HepG2 (cell line): ENCODE measurements around the gene RABGGTA. TPM values are rescaled to one million over a fixed set of nuclear protein-coding genes. Genes with fewer than 3 reads are reported as not detected.

Source experiments
- ATM ChIP-seq: fragments of 450-650 bp; IDR thresholded peaks from 2 replicates; pipeline ENCODE4 v1.7.1; 2017; ENCODE audit warnings: mild to moderate bottlenecking, borderline replicate concordance
- HDAC6 ChIP-seq: fragments of 200-600 bp; sonication (generic); IDR thresholded peaks from 2 replicates; pipeline ENCODE4 v1.7.0; 2017; ENCODE audit warnings: mild to moderate bottlenecking, antibody characterized with exemption, low read length, low read depth
- NFYB ChIP-seq: sonication (generic); formaldehyde crosslinking; IDR thresholded peaks from 2 replicates; pipeline ENCODE4 v1.4.0; 2020; ENCODE audit warnings: missing genetic modification reagents
- NR2F1 ChIP-seq, 2 experiments: fragments of 450-650 bp in 1 of 2; formaldehyde crosslinking in 1 of 2; IDR thresholded peaks; 2 replicates each; pipeline versions ENCODE4 v1.5.0 to v1.6.1; 2016 to 2020; ENCODE audit warnings: mild to moderate bottlenecking in 1 of 2, missing compliant biosample characterization in 1 of 2, missing genetic modification reagents in 1 of 2, moderate library complexity in 1 of 2
- ONECUT2 ChIP-seq: sonication (generic); formaldehyde crosslinking; IDR thresholded peaks from 2 replicates; pipeline ENCODE4 v1.4.0; 2020; ENCODE audit warnings: missing genetic modification reagents
- SNRNP70 ChIP-seq: fragments of 200-400 bp; formaldehyde crosslinking; IDR thresholded peaks from 2 replicates; pipeline ENCODE4 v1.6.1; 2017; ENCODE audit warnings: mild to moderate bottlenecking, low read depth, low read length, moderate library complexity
- SOX5 ChIP-seq: IDR thresholded peaks from 2 replicates; pipeline ENCODE4 v1.6.1; 2016; ENCODE audit warnings: borderline replicate concordance
- ZNF234 ChIP-seq: sonication (generic); formaldehyde crosslinking; conservative IDR thresholded peaks from 2 replicates; pipeline ENCODE4 v1.5.1; 2020; ENCODE audit warnings: mild to moderate bottlenecking, missing genetic modification reagents
- ZNF496 ChIP-seq: sonication (generic); formaldehyde crosslinking; IDR thresholded peaks from 2 replicates; pipeline ENCODE4 v1.8.1; 2023; ENCODE audit warnings: mild to moderate bottlenecking, moderate library complexity, missing genetic modification reagents; ENCODE audit not compliant: insufficient replicate concordance
- polyA plus RNA-seq, 8 experiments: library from polyadenylated mRNA; depleted of rRNA in 3 of 8; stranded (reverse) in 7 of 8; unstranded in 1 of 8; fragments of >200 nt; fragmentation: Illumina TruSeq in 4 of 8; extraction: Trizol in 4 of 8; gene quantifications; 2 replicates each; pipeline versions ENCODE4 v1.2.1 to v1.2.3, GENCODE V29; 2011 to 2016; ENCODE audit warnings: low read depth in 4 of 8, missing spikeins in 1 of 8, mixed read lengths in 1 of 8; ENCODE audit not compliant: insufficient read depth in 1 of 8
- total RNA-seq, 5 experiments: library from RNA; depleted of rRNA; stranded (reverse); fragments of >200 nt; fragmentation: Illumina TruSeq; extraction: Trizol; gene quantifications; 2 replicates each; pipeline ENCODE4 v1.2.3, GENCODE V29; 2016; ENCODE audit warnings: low read depth in 1 of 5
- TF ChIP-seq, protein P1 (sequence below): sonication (generic); formaldehyde crosslinking; IDR thresholded peaks from 2 replicates; pipeline ENCODE4 v1.5.0; 2020; ENCODE audit warnings: missing genetic modification reagents, mild to moderate bottlenecking, borderline replicate concordance
- TF ChIP-seq, protein P2 (sequence below): sonication (generic); formaldehyde crosslinking; IDR thresholded peaks from 2 replicates; pipeline ENCODE4 v1.8.0; 2022; ENCODE audit warnings: missing genetic modification reagents, mild to moderate bottlenecking, borderline replicate concordance
- TF ChIP-seq, protein P3 (sequence below): sonication (generic); formaldehyde crosslinking; IDR thresholded peaks from 2 replicates; pipeline ENCODE4 v1.4.0; 2020; ENCODE audit warnings: missing genetic modification reagents
- TF ChIP-seq, protein P4 (sequence below): sonication (generic); formaldehyde crosslinking; IDR thresholded peaks from 2 replicates; pipeline ENCODE4 v1.5.0; 2020; ENCODE audit warnings: mild to moderate bottlenecking, missing genetic modification reagents, borderline replicate concordance
- TF ChIP-seq, protein P5 (sequence below): sonication (generic); formaldehyde crosslinking; IDR thresholded peaks from 2 replicates; pipeline ENCODE4 v1.4.0; 2020; ENCODE audit warnings: mild to moderate bottlenecking, missing genetic modification reagents

Gene RABGGTA
- total and polyA plus RNA-seq, 2 of the 13 experiments (the other 11 are each of a cell fraction or from before 2014, with no cell fraction given): 57.9 to 90.8 TPM

DNA sequence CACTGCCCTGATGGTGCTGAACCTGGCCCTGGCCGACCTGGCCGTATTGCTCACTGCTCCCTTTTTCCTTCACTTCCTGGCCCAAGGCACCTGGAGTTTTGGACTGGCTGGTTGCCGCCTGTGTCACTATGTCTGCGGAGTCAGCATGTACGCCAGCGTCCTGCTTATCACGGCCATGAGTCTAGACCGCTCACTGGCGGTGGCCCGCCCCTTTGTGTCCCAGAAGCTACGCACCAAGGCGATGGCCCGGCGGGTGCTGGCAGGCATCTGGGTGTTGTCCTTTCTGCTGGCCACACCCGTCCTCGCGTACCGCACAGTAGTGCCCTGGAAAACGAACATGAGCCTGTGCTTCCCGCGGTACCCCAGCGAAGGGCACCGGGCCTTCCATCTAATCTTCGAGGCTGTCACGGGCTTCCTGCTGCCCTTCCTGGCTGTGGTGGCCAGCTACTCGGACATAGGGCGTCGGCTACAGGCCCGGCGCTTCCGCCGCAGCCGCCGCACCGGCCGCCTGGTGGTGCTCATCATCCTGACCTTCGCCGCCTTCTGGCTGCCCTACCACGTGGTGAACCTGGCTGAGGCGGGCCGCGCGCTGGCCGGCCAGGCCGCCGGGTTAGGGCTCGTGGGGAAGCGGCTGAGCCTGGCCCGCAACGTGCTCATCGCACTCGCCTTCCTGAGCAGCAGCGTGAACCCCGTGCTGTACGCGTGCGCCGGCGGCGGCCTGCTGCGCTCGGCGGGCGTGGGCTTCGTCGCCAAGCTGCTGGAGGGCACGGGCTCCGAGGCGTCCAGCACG lies 44.6 kb upstream of the RABGGTA start (continued):
- TF ChIP-seq ZNF496 (CRISPR knock-in tag): no peak
- TF ChIP-seq NFYB (CRISPR knock-in tag): peak; percentile 42; the same call in 1 of the 2 replicates
- TF ChIP-seq, protein P1, sequence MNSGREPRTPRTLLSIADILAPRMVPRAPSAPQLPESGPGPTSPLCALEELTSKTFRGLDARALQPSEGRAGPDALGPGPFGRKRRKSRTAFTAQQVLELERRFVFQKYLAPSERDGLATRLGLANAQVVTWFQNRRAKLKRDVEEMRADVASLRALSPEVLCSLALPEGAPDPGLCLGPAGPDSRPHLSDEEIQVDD (CRISPR knock-in tag): peak; percentile 95; the same call in 1 of the 2 replicates
- peak; percentile 76; the same call in 1 of the 2 replicates for TF ChIP-seq ONECUT2 (CRISPR knock-in tag)
- TF ChIP-seq NR2F1 (CRISPR knock-in tag; IDR thresholded peaks at IDR 0.05): peak in 1 of 2 experiments; percentile 48; a peak in 3 of 4 replicates
- TF ChIP-seq, protein P2, sequence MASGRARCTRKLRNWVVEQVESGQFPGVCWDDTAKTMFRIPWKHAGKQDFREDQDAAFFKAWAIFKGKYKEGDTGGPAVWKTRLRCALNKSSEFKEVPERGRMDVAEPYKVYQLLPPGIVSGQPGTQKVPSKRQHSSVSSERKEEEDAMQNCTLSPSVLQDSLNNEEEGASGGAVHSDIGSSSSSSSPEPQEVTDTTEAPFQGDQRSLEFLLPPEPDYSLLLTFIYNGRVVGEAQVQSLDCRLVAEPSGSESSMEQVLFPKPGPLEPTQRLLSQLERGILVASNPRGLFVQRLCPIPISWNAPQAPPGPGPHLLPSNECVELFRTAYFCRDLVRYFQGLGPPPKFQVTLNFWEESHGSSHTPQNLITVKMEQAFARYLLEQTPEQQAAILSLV: peak; percentile 97
- TF ChIP-seq ATM: no peak
- TF ChIP-seq, protein P3, sequence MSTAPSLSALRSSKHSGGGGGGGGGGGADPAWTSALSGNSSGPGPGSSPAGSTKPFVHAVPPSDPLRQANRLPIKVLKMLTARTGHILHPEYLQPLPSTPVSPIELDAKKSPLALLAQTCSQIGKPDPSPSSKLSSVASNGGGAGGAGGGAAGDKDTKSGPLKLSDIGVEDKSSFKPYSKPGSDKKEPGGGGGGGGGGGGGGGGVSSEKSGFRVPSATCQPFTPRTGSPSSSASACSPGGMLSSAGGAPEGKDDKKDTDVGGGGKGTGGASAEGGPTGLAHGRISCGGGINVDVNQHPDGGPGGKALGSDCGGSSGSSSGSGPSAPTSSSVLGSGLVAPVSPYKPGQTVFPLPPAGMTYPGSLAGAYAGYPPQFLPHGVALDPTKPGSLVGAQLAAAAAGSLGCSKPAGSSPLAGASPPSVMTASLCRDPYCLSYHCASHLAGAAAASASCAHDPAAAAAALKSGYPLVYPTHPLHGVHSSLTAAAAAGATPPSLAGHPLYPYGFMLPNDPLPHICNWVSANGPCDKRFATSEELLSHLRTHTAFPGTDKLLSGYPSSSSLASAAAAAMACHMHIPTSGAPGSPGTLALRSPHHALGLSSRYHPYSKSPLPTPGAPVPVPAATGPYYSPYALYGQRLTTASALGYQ: peak; percentile 93
- TF ChIP-seq, protein P4, sequence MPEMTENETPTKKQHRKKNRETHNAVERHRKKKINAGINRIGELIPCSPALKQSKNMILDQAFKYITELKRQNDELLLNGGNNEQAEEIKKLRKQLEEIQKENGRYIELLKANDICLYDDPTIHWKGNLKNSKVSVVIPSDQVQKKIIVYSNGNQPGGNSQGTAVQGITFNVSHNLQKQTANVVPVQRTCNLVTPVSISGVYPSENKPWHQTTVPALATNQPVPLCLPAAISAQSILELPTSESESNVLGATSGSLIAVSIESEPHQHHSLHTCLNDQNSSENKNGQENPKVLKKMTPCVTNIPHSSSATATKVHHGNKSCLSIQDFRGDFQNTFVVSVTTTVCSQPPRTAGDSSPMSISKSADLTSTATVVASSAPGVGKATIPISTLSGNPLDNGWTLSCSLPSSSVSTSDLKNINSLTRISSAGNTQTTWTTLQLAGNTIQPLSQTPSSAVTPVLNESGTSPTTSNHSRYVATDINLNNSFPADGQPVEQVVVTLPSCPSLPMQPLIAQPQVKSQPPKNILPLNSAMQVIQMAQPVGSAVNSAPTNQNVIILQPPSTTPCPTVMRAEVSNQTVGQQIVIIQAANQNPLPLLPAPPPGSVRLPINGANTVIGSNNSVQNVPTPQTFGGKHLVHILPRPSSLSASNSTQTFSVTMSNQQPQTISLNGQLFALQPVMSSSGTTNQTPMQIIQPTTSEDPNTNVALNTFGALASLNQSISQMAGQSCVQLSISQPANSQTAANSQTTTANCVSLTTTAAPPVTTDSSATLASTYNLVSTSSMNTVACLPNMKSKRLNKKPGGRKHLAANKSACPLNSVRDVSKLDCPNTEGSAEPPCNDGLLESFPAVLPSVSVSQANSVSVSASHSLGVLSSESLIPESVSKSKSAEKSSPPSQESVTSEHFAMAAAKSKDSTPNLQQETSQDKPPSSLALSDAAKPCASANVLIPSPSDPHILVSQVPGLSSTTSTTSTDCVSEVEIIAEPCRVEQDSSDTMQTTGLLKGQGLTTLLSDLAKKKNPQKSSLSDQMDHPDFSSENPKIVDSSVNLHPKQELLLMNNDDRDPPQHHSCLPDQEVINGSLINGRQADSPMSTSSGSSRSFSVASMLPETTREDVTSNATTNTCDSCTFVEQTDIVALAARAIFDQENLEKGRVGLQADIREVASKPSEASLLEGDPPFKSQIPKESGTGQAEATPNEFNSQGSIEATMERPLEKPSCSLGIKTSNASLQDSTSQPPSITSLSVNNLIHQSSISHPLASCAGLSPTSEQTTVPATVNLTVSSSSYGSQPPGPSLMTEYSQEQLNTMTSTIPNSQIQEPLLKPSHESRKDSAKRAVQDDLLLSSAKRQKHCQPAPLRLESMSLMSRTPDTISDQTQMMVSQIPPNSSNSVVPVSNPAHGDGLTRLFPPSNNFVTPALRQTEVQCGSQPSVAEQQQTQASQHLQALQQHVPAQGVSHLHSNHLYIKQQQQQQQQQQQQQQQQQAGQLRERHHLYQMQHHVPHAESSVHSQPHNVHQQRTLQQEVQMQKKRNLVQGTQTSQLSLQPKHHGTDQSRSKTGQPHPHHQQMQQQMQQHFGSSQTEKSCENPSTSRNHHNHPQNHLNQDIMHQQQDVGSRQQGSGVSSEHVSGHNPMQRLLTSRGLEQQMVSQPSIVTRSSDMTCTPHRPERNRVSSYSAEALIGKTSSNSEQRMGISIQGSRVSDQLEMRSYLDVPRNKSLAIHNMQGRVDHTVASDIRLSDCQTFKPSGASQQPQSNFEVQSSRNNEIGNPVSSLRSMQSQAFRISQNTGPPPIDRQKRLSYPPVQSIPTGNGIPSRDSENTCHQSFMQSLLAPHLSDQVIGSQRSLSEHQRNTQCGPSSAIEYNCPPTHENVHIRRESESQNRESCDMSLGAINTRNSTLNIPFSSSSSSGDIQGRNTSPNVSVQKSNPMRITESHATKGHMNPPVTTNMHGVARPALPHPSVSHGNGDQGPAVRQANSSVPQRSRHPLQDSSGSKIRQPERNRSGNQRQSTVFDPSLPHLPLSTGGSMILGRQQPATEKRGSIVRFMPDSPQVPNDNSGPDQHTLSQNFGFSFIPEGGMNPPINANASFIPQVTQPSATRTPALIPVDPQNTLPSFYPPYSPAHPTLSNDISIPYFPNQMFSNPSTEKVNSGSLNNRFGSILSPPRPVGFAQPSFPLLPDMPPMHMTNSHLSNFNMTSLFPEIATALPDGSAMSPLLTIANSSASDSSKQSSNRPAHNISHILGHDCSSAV (CRISPR knock-in tag): 0 out of 2 replicates have a peak, but pooled peaks have one; percentile 92
- no peak for TF ChIP-seq HDAC6
- peak; percentile 82 for TF ChIP-seq SOX5 (CRISPR knock-in tag)
- TF ChIP-seq ZNF234 (CRISPR knock-in tag): peak; percentile 83
- no peak for TF ChIP-seq SNRNP70
- TF ChIP-seq, protein P5, sequence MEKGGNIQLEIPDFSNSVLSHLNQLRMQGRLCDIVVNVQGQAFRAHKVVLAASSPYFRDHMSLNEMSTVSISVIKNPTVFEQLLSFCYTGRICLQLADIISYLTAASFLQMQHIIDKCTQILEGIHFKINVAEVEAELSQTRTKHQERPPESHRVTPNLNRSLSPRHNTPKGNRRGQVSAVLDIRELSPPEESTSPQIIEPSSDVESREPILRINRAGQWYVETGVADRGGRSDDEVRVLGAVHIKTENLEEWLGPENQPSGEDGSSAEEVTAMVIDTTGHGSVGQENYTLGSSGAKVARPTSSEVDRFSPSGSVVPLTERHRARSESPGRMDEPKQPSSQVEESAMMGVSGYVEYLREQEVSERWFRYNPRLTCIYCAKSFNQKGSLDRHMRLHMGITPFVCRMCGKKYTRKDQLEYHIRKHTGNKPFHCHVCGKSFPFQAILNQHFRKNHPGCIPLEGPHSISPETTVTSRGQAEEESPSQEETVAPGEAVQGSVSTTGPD (CRISPR knock-in tag): peak; percentile 74
